GM18499 (cell line): ENCODE results near the gene TP53BP2.
"Not testable (repeated sequence)": the region's sequence is repeated elsewhere in the genome, so short reads cannot be mapped to it uniquely, and the experiment has no call there.

ENCODE experiments used
- ATAC-seq: cut with Tn5 transposase; IDR thresholded peaks from one replicate; pipeline ENCODE4 v1.9.1; 2021; ENCODE audit warnings: moderate number of reproducible peaks; ENCODE audit not compliant: insufficient read depth, unreplicated experiment

Gene TP53BP2

DNA sequence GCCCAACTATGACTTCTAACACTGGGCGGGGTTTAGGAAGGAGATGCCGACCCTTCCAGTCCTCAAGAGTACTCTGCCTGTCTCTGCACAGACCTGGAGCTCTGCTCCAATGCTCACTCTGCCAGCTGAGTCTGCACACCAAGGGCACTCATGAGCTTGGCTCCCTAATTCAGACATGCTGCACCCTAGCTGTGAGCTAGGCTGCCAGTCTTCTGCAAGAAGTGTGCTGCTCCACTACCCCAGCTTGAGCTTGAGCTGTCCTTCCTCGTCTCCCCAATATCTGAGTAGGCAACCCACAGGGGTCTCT lies 13.2 kb downstream of the TP53BP2 start:
- ATAC-seq: no peak

DNA sequence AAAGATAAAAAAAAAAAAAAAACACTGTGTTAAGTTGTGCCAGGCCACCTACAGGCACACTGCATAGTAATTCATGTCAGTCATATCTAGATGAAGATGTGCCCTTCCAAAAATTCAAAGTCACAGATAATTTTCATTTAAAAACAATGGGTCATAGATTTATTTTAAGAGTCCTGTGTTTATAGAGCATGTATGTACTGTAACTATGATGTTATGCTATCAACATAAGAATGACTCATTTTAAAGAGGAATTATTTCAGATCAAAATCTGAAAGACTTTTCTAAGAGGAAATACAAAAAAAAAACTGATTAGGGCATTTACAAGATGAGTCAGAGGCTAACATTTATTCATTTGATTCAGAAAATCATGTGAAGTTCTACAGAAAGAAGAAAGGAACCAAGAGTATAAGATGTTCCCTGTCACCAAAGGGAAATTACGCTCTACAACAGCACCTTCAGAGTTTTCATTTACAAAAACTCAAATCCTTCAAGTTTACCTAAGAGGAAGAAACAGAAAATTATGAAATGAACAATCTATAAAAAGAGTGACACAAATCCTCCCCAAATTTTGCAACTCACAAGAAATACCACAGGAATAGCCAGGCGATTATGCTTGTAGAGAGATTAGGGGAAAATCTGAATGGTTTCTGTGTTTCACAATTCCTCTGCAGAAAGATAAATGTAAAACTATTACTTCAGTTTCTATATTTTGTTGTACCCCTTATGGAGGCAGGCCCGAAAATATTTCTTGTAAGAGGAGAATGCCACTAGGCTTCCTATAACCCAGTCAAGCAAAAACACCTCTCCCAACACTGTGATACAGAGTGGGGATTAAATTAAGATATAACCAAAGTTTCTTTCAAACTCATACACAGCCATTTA lies 13.8 kb downstream of the TP53BP2 start:
- ATAC-seq: no peak

- ATAC-seq: no peak
These were observed 16.1 kb downstream of the TP53BP2 start for GRCh38 chr1:223829678-223830077.

- ATAC-seq: no peak
These were observed 17.4 kb downstream of the TP53BP2 start for GRCh38 chr1:223828162-223828848.

DNA sequence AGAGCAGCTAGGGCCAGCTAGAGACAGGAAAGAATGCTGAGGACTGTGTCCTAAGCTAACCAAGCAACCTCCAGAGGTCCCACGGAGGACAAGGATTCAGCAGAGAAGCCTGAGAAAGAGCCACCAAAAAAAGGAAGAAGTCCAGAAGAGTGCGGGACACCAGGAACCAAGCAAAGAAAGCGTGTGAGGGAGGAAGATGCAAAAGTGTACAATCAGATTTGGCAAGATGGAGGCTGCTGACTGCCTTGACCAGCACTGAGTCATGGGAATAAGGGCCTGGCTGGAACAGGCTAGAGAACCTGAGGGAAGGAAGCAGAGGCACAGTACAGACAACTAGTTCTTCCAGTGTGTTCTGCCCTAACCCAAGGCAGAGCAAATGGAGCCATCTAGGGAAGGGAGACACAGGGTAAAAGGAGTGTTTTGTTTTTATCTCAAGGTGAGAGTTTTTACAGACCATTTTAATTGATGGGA lies 18.5 kb downstream of the TP53BP2 start:
- no peak for ATAC-seq

DNA sequence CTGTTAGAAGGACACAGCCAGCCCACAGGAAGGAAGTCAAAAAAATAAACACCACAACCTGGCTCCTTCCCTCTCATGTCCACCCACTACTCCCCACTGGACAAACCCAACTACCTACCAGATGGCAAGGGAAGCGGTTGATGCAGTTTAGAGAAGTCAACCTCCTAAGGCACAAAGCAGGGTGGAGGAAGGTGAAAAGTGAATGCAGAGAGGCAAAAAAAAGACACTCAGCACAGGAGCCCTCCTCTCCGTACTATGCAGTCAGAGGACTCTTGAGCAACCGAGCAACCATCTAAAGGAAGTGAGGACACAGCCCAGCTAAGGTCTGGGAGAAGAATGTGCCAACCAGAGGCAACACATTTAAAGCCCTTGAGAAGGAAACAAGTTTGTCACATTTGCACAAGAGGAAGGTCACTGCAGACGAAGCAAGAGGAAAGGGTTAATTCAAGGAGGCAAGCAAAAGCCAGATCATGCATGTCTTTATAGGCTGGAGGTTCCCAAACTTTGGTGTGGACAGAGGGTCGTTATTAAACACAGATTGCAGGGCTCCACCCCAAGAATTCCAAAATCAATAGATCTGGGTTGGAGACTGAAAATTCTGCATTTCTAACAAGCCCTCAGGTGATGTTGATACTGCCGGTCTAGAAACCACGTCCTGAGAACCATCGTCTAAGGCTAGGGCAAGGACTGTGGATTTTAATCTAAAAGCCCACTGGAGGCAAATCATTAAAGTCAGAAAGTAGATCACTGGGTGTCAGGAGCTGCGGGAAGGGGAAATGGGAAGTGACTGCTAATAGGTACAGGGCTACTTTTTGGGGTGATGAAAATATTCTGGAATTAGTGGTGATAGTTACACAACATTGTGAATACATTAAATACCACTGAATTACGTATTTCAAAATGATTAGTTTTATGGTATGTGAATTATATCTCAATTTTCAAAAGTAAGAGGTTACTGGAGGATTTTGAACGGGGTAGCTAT lies 19.7 kb downstream of the TP53BP2 start:
- ATAC-seq: no peak

GRCh38 chr1:223824712-223825111 lies 21.0 kb downstream of the TP53BP2 start:
- ATAC-seq: no peak

DNA sequence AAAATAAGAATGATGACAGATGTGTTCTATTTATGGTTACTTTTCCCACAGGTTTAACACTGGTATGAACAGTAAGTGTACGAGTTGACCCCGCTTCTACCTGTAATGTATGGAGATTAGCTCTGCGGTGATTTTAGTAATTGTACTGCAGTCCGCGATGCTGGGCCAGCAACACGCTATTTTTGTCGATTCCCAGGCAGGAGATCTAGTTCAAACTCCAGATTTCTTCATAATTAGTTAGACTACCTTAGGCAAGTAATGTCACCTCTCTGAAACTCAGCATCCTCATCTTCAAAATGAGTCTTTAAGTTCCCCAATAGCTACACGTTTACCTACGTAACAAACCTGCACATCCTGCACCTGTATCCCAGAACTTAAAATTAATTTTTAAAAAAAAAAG lies 21.5 kb downstream of the TP53BP2 start:
- ATAC-seq: no peak

DNA sequence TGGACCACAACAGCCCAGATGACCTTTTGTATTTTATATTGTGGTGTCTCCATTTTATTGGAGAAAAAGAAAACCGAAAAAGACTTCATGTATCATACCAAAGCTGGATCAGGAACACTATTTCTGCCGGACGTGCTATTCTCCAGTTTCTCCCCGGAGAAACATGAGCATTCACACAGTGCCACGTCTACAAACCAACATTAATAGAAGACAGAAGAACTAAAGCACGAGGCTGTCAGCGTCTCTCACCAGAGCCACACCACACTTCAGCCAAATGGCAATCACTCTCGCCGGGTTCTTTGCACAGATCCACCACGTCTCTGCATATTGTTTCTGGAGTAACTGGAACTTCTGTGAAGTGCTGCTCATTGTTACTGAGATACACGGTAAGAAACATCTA lies 24.8 kb downstream of the TP53BP2 start:
- ATAC-seq: no peak

- no peak for ATAC-seq
These were observed 25.3 kb downstream of the TP53BP2 start for GRCh38 chr1:223820515-223820858.

- ATAC-seq: no peak
These were observed 25.8 kb downstream of the TP53BP2 start for GRCh38 chr1:223819730-223820514.

GRCh38 chr1:223817265-223817664 lies 28.5 kb downstream of the TP53BP2 start:
- ATAC-seq: not testable (repeated sequence)

DNA sequence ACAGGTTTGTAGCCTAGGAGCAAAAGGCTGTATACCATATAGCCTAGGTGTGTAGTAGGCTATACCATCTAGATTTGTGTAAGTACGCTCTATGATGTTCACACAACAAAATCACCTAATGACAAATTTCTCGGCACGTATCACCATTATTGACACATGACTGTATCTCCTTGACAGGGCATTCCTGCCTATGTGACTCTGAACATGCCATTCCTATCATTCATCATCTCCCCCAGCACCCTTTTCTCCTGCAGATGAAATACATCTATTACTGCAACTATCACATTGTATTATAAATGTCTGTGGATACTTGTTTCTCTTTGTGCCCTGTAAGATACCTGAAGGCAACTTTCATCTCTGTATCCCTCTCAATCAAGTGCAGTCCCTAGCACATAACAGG lies 29.9 kb downstream of the TP53BP2 start:
- ATAC-seq: no peak

DNA sequence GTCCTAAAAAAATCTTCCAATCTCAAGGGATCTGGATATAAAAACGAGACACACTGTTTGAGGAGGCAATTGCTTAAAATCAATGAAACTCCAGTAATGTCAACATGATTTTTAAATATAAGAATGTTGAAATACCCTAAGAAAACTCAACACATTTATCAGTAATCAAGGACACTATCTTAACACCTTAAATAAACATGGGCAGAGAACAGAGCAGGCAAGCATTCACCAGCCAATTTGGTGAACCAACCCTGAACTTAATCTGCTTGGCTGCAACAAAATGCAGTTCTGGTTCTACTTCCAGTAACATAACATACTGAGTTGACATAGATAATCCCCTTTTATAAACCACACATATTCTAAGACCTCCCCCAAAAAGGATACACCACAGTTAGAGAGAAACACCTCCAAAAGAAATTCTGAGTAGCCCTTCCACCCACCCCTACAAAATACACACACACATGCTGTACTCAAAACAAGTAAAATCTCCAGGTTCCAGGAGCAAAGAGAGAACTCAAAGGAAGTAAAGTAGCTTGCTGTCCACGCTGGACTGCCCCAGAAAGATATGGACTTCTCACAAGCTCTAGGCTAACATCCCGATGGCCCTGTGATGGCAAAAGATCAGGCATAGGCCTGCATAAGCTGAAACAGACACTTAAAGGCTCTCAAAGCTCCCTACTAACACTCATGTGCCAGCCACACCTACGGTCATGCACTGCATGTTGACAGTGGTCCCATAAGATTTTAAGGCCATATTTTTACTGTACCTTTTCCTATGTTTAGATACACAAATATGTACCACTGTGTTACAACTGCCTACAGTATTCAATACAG lies 30.5 kb downstream of the TP53BP2 start:
- no peak for ATAC-seq

DNA sequence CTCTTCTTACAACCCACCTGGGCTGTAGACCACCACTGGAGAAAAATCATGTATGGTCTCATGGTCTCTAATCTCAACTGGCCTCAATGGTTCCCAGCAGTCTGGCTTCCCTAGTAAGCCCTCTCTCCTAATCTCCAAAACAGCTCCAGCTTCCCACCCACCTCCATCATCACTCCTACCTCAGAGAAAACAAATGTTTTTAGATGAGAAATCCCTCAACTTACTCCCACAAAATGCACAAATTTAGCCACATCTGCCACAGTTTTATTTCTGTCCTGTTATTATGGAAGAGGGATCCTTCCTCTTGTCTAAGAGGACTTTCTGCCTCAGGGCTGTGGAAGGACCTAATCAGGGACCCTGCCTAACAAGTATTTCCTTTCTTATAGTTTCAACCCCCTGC lies 32.1 kb downstream of the TP53BP2 start:
- no peak for ATAC-seq

DNA sequence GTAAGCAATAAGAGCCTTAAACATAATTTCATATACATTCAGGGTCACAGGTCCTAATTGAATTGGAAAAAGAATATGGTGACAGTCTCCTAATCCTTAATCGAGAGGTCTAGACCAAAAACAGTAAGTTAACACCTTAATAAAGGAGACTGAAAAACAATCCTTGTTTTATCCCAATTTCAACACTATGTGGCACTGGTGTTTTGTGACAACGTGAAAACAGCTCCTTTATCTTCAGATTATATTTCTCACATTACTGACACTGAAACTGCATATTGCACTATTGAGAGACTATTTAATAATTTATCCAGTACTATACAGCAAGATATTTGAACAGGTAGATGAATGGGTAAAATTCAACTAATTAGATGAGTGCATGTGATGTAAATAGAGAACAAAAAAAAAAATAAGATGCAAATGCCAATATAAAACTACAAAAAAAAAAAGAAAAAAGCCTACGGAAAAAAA lies 34.1 kb downstream of the TP53BP2 start:
- ATAC-seq: no peak

GRCh38 chr1:223810586-223810985 lies 35.2 kb downstream of the TP53BP2 start:
- no peak for ATAC-seq

- ATAC-seq: not testable (repeated sequence)
These were observed 35.8 kb downstream of the TP53BP2 start for GRCh38 chr1:223809905-223810304.

- ATAC-seq: no peak
These were observed 42.5 kb downstream of the TP53BP2 start for GRCh38 chr1:223803211-223803610.
